NCI-H1092 (cell line): ENCODE results near the gene CES2.
"Not testable (repeated sequence)": the region's sequence is repeated elsewhere in the genome, so short reads cannot be mapped to it uniquely, and the experiment has no call there.

Source experiments
- DNase-seq: peaks from one replicate; lab custom pipeline; 2025; lab: John Stamatoyannopoulos, UW

CES2 gene, protein sequence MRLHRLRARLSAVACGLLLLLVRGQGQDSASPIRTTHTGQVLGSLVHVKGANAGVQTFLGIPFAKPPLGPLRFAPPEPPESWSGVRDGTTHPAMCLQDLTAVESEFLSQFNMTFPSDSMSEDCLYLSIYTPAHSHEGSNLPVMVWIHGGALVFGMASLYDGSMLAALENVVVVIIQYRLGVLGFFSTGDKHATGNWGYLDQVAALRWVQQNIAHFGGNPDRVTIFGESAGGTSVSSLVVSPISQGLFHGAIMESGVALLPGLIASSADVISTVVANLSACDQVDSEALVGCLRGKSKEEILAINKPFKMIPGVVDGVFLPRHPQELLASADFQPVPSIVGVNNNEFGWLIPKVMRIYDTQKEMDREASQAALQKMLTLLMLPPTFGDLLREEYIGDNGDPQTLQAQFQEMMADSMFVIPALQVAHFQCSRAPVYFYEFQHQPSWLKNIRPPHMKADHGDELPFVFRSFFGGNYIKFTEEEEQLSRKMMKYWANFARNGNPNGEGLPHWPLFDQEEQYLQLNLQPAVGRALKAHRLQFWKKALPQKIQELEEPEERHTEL

DNA sequence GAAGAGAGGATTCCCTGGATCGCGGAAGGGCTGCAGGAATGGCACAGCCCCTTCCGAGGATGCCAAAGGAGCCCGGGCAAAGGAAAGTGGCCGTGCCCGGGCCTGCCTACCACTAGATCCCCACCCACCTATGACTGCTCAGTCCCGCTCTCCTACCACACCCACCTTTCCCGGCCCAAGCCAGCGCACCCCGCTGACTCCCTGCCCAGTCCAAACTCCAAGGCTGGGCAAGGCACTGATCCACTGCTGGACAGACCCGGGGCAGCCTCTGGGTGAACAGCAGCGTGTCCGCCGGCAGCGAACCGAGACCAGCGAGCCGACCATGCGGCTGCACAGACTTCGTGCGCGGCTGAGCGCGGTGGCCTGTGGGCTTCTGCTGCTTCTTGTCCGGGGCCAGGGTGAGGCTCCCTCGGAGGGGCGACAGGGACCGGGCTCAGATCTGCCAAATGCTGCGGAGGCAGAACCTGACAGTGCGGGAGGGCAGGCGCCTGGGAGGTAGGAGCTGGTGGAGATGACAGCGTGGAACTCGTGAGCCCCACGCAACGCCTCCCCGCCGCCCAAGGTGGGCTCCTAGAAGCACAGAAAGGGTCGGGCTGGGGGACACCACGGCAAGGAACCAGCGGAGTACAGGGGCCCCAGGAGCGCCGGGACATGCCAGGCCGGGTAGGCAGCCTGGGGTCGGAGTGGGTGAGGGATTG is at the start of gene CES2:
Gene CES2, plus strand, starts transcription at position 203 of the 698 bp plus-strand sequence. Its CDS starts 120 bp downstream, at position 323.
- DNase-seq, result no peak

DNA sequence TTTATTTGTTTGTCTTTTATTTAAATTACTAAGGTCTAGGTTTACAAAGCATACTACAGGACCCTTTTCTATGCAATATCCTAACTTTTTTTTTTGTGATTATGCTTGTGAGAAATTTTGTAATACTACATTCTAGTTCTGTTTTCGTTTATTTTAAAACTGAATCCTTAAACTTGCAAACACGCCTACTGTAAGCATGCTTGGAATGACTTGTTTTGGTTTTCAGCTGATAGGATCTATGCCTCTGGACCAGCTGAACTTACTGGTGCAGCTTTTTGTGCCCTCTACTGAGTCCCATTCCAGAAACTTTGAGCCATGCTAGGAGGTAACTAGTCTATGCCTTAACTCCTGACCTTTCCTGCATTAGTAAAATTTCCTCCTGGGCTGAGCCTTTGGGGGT is 49.0 kb upstream of the CES2 start:
- no peak for DNase-seq

DNA sequence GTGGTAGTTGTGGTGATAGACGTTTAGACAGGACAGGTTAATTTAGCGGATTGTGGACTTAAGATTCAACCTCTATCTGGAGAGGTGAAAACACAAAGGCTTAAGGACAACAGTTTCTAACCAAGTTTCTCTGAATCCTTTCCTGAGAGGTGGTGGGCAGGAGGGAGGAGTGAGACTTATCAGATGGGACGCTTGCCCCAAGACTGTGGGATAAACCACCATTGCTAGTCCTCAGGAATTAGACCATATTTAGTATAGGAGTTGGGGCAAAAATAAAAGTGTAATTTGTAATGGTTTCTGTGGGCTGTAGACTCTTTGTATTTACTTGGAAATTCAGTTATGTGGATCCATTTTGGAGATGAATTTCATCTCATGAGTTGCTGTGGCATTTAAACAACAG is 48.4 kb upstream of the CES2 start:
- DNase-seq, result no peak

DNA sequence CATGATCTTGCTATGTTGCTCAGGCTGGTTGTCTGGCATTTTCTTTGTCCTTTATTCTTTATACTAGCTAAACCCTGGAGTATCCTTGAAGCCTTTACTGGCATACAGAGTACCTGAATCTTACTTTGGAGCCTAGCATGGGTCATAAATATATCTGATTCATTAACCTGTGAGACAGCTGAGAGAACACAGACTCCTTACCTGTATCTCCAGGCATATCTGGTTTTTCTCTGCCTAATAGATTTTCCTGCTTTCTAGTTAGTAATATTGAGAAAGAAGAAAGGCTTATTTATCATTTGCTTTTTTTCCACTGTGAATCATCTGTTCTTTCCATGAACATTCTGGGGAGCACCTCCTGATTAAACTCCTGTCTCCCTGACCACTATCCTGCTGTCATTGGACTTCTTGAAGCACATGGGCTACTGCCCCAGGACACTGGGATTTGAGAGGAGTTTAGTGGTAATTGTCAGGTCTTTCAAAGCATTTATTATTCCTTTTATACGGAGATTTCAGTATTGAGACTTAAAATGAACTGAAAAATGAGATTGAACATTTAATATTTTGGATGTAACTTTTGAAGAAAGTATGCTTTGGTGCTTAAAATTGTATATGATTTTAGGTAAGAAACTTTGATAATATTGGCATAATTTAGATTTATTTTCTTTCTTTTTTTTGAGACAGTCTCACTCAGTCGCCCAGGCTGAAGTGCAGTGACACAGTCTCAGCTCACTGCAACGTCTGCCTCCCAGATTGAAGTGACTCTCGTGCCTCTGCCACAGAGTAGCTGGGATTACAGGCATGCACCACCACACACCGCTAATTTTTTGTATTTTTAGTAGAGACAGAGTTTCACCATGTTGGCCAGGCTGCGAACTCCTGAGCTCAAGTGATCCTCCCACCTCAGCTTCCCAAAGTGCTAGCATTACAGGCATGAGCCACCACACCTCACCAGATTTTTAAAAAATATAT is 46.4 kb upstream of the CES2 start:
- DNase-seq, result no peak

DNA sequence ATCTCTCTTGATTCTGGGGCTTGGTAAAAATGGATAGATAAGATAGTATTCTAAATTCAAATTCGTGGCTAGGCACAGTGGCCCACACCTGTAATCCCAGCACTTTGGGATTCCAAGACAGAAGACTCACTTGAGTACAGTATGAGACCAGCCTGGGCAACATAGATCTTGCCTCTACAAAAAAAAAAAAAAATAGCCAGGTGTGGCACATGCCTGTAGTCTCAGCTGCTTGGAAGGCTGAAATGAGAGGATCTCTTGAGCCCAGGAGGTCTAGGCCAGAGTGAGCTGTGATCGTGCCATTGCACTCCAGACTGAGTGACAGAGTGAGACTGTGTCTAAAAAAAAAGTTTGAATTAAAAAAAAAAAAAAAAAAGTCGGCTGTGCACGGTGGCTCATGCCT is 45.7 kb upstream of the CES2 start:
- no peak for DNase-seq

DNA sequence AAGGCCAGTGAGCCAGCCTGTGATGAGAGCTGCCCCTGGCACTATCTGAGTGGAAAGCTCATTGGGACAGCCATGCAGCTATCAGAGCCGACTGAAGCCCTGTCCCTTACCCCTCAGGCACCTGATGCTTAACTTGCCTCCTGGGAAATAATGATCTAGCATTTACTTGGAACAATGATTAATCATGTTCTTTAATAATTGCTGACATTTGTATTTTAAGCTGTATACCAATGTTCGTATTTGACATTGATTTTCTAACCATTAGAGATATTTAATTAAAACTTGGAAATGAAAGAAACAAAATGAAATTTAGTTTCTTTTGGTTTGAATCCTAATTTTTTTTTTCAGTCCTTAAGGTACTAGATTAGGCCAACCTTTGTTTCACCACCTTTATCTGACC is 44.5 kb upstream of the CES2 start:
- no peak for DNase-seq

DNA sequence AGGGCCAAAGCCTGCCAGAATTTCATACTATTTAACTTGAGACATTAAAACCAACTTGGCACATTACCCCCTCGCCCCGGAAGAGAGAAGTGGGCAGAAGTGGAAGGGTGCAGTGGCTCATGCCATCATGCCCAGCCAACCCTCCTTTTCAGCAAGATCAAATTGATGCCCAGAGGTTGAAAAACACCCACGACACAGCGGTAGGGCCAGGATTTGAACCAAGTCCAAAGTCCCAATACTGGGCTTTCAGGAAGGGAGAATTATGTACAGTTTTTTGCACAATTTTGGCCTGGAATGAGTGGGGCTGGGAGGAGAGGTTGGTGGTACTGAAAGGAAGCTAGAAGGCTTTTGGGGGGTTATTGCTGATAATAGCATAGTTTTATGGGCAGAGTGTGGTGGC is 44.0 kb upstream of the CES2 start:
- no peak for DNase-seq

DNA sequence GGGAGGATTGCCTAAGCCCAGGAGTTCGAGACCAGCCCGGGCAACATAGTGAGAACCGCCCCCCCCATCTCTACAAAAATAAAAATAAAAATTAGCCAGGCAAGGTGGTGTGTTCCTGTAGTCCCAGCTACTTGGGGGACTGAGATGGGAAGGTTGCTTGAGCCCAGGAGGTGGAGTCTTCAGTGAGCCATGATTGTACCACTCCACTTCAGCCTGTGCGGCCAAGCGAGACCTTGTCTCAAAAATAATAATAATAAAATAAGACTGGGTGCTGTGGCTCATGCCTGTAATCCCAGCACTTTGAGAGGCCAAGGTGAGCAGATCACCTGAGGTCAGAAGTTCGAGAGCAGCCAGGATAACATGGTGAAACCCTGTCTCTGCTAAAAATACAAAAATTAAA is 43.5 kb upstream of the CES2 start:
- DNase-seq, result no peak

DNA sequence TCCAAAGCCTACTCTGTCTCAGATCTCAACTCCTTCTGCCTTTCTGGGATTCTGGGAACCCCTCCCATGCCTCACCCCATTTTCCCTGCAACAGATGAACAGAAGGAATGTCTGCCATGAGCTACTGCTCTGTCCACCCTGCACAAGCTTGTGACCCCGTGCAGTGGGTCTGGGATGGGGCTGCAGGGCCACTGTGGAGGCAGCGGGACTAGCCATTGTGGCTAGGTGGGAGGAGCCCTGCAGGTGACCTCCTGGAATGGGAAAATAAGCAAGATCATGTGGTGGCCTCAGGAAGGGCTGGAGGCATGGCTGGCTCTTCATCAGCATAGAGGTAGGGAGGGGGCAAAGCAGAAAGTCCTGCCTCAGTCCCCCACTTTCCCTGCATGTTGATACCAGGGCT is 41.3 kb upstream of the CES2 start:
- no peak for DNase-seq

DNA sequence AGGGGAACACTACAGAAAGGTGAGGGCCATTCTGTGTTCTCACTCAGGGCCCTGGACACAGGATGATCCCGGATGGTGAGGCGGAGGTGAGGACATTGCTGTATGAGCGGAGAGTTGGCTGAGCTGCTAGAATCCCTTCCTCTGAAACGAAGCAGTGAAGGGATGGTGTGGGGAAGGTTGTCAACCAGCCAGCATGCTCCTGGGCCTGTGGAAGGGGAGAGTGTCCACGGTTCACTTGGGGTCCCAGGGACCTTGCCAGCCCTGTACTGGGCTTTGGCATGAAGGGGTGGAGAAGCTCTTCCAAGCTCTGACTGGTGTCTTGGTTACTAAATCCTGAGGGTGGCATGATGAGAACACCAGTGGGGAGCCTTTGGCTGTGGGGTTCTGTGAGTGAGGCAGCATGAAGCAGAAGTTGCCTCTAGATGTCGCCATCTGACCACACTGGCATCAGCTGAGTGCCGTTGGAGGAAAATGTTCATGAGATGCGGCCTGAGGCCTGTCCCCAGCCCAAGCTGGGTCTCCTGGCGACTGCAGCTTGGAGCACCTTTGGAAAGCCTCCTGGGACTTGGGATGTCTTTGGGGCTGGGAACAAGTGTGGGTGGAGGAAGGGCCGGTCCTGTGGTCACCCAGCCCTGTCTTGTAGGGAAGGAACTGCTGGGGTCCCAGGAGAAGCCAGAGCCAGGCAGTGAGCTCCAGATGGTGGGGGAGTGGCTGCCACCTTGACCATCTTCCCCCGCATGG is 40.2 kb upstream of the CES2 start:
- DNase-seq, result peak; percentile 53

DNA sequence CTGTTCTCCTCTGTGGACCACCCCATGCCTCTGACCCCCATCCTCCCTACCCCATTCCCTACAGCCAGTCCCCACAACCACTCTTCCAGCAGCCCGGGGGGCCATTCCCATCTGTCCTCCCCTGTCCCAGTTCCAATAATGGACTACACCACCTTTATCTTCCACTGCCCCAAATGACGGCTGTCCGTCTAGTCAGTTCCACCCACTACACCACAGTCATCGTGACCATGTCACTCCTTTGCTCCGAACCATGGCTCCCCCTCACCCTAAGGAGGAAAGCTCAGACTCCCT is 39.7 kb upstream of the CES2 start:
- no peak for DNase-seq

DNA sequence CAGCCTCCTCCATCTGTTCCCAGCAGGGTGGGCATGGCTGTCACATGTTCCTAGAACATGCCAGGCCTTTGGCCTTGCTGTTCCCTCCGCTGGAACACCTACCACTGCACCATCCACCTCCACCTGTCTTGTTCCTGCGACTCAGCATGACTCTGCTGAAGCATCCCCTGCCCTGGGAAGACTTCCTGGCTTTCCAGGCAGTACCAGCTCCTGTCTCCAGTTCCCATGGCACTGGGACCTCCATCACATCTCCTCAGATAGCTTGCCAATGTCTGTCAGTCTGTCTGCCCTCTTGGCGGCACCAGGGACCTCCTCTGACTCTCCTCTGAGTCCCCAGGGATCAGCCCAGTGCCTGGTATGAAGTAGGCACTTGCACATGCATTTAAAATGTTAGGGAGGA is 39.3 kb upstream of the CES2 start:
- no peak for DNase-seq

DNA sequence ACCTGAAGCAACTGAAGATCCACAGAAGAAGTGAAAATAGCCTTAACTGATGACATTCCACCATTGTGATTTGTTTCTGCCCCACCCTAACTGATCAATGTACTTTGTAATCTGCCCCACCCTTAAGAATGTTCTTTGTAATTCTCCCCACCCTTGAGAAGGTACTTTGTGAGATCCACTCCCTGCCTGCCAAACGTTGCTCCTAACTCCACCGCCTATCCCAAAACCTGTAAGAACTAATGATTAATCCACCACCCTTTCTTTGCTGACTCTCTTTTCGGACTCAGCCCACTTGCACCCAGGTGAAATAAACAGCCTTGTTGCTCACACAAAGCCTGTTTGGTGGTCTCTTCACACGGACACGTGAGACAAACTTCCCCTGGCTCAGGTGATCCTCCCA is 38.6 kb upstream of the CES2 start:
- not testable (repeated sequence) for DNase-seq

DNA sequence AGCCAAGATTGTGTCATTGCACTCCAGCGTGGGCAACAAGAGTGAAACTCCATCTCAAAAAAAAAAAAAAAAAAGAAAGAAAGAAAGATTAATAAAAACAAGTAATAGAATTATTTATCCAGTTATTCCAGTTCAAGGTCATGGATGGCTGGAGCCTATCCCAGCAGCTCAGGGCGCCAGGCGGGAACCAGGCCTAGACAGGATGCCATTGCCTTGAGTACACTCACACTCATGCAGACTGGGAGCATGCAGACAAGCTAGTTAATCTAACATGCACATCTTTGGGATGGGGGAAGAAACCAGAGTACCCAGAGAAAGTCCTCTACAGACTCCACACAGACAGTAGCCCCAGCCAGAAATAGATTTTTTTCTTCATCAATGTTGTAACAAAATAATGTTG is 37.1 kb upstream of the CES2 start:
- DNase-seq, result no peak

DNA sequence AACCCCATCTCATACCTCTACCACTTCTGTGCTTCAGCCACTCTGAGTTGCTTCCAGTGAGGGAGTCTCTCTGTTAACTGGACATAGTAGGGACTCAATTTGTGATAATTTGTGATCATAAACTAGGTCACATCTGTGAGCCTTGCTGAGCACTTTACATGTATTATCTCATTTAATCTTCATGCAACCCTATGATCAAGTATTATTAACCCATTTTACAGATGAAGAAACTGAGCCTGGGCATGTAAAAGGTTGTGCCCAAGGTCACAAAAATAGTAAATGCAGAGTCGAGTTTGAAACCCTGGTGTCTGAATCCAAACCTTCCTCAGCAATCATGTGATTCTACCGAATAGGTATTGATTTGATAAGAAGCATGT is 36.4 kb upstream of the CES2 start:
- DNase-seq, result no peak

DNA sequence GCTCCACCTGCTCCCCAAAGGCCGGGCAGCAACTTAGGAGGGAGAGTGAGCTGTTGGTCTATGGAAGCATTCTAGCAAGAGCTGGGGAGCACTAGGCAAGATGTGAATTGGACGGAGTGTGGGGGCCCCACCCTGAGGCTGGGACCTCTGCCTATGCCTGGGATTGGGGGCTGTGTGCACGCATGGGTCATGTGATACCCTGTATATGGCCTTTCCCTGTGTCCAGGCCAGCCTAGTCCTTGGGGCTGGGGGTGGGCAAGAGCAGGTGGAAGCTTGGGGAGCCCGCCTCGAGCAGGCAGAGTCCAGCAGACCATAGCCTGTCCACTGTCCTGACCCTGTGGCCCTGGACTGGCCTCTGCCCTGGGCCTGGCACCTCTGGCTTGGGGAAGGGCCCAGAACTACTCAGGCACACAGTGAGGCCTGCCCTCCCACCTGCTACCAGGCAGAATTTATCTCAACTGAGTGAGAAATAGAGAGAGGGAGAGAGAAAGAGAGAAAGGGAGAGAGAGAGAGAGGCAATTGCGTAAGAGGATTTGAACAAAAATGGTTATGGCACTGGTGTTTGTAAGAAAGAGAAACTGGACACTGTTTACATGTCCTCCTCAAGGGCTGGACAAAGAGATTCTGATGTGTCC is 35.9 kb upstream of the CES2 start:
- no peak for DNase-seq

DNA sequence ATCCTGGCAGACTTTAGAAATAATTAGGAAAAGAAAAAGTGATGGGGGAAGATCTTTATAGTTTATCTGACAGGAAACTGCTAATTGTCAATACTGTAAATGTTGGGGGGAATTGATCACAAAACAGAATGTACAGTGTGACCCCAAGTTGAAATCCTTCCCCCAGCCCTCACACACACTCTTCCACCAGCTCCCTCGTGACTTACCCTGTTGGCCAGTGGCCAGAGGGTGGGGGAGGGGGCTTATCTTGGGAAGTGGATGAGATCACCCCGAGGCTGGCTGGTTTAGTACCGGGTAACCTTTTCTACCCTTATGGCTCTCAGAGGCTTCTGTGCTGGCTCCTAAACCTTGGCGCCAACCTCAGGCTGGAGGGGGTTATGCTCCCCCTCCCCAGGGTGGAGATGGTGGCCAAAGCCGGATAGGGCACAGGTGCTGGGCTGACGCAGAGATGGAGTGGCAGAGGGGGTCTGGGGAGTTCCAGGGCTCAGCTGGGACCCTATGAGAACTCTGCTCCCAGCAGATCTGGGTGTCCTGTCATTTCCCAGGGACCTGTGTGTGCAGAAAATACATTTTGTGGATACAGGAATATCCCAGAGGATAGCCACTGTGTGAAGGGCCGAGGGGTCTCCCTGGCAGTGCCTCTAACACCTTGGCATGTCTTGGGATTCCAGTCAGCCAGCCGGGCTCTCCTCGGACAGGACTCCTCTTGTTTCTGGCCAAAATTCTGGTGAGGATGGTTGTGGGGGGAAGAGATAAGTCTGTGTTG is 35.2 kb upstream of the CES2 start:
- peak; percentile 56 for DNase-seq

DNA sequence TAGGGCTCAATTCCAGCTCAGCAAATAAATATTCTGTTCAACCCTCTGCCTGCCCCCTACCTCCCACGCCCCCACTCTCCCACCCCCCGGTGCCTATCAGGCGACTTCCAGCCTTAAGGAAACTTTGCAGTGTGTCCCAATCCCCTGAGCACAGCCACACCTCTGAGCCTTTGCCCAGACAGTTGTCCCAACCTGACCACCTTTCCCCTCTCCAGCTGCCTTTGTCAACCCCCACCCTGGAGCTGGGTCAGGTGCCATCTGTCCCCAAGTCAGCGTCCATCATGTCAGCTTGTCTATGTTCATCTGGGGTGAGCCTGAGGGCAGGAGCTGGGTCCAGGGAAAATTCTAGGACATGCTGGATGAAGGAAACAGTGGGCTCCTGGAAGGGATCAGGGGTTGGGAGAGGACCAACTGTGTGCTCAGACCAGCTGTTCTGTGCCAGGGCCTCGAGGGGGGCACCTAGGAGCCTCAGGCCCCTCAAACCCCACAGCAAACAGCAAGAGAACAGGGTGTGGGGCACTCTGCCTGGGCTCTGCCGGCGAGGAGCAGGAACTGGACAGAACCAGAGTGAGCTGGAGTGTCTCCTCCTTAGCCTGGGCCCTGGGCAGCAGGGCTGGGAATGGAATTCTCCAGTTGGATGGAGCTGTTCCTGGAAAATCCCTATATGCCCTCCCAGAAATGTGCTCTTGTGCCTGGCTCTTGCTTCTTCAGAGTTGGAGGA is 34.4 kb upstream of the CES2 start:
- DNase-seq, result no peak

DNA sequence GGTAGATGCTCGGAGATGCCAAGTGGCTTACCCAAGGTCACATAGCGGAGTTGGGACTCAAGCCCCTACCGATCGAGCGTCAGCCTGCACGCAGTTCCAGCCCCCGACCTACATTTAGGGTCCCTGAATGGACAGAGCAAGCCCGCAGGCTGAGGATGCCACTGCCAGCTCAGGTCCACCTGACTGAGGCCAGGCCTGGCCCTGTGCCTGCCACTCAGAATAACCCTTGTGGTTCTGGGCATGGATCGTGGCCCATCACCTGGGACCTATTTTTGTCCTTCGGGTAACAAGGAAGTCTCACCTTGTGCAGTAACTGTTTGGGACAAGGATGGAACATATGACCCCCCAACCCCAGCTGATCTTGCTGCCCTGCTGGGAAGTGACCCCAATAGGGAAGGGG is 33.7 kb upstream of the CES2 start:
- DNase-seq, result no peak
